NCI-H2107 treated with DMSO at 0.1 percent for 48 hours (cell line): Measurements from ENCODE around the gene C20orf141.
"Not testable (repeated sequence)": the region's sequence is repeated elsewhere in the genome, so short reads cannot be mapped to it uniquely, and the experiment has no call there.

Experiments
- DNase-seq: peaks from one replicate; lab custom pipeline; 2025; ENCODE audit not compliant: unreplicated experiment; lab: John Stamatoyannopoulos, UW

C20orf141 gene

DNA sequence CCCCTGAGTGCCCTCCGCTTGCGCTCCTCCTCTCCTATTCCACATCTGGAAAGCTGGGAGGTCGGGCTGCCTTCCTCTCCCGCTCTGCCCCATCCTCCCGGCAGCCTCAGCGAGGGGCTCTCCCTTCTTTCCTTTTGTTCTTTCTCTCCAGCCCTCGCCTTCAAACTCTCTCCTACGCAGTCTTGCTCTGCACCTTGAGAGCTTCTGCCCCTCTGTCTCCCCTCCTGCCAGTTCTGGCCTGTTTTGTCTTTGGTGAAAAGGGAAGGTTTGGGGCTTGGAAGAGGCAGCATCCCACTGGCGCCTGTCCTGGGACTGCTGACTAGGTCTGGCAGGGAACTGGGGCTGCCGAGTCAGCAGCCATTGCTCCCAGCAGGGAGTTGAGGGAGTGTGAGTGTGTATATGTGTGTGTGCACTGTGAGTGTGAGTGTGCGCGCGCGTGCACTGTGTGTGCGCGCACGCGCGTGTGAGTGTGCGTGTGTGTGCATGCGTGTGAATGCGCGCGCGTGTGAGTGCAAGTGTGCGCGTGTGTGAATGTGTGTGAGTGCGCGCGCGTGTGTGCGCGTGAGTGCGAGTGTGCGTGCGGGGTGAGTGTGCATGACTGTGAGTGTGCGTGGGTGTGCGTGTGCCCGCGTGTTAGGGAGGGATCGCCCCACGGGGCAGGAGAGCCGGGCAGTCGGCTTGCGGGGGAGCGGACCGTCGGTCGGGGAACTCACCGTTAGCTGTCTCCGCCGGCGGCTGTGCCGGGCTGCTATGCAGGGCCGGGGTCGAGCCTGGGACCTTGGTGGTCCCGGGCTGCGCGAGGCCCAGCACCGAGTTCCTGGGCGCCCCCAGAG lies 14.9 kb upstream of the C20orf141 start:
- DNase-seq: no peak

DNA sequence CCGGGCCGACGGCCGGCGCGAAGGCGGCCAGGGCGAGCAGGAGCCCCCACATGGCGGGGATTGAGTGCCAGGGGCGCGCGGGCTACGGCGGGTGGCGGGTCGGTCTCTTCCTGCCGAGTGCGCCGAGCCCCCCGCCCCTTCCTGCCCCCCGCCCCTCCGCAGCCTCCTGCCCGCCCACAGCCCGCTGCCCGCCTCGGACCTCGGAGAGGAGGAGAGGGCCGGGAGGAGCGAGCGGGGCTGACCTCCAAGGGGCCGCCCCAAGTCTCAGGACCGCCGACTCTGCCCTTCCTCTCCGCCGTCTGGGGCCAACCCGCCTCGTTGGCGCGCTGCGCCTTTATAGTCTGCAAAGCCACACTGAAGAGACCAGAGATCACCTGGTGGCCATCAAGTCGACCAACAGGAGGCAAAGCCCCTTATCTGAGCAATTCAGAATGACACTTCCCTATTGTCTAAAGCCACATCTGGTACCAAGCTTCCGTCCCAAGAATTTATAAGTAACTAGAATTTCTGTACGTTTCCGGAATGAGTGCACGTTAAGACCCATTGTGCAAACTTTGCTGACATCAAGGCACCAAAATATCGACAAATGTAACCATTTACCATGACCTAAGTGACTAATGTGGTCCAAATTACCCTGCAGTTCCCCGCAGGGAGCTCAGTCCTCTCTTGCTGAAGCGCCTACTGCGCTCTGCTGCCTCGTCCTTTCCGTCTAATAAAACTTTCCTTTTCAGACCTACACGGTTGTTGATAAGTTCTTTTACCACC lies 14.1 kb upstream of the C20orf141 start, which contains the start of gene CPXM1:
Gene CPXM1 (minus strand): TSS at position 107 of the 765 bp plus-strand sequence. CDS start 55 bp downstream, at position 52.
- DNase-seq: no peak

DNA sequence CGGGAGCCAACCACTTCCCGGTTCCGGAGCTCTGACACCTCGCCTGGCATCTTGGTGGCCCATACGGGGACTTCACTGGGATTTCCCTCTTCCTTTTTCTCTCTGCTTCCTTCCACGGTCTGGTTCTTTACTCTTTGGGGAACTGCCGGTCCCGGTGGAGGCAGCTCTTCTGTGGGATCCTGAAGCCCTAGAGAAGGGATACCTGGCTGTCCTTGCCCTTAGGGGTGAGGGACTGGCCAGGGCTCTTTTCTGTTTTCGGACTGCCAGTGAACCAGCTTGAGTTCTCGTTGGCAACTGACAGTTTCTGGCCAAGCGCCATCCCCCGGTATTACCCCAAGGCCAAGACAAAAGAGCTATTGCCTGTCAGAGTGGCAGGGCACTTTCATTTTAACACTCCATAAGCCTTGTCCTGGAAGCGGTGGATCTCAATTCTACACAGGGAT lies 13.5 kb upstream of the C20orf141 start:
- DNase-seq: no peak

DNA sequence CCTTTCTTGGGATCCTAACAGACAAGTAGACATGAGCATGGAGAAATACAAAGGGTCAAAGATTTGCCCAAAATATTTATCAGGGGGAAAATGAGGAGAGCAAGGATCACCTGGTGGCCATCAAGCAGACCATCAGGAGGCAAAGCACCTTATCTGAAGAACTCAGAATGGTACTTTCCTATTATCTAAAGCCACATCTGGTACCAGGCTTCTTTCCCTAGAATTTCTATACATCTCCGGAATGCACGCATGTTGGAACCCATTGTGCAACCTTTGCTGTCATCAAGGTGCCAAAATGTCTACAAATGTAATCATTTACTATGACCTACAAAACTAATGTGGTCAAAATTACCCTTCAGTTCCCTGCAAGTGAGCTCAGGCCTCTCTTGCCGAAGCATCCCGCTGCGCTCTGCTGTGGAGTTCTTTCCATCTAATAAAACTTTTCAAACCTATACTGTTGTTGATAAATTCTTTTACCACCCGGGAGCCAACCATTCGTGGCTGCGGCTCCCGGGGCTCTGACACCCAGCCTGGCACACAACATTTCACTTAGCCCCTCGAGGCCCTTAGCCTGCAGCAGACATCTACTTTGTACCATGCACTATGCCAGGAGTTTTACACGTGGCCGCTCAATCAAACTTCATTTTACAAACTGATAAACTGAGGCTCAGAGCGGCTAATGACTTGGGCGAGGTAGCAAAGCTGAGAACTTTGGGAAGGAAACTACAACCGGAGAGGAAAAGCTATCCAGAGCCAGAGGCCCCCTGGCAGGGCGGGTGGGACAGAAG lies 10.6 kb upstream of the C20orf141 start:
- no peak for DNase-seq

DNA sequence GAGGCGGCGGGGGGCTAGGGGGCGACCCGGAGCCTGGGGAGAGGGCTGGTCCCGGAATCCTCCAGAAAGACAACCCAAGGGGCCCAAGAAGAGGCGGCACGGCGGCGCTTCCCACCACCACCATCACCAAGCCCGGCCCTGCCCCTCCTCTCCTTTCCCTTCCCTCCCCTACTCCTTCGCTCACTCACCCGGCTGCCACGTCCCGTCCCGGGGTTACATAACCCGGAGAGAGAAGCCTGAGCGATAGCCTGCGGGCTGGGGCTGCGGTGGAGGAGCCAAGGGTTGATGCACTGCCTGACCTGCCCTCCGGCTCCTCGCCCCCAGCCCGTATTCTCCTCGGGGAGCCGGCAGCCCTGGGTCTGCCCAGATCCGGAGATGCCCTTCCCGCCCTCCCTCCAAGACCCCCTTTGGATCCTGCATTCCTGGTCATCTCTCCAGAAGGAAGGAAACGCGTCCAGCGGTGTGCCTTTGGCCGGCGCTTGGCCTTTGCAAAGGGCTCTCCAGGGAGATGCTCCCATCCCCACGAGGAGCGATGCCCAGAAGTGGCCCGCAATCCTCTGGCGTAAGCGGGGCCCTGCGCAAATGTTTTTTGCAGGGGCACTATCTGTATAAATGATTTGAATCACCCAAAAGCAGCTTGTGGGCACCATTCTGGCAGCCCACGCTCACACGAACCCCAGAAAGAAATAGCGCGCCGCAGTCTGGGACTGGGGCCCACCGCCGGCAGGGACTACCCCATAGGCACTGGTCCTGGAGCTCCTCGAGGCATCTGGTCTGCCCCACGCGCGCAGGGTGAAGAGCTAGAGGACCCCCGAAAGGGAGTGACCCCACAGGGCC lies 9.7 kb upstream of the C20orf141 start:
- no peak for DNase-seq

DNA sequence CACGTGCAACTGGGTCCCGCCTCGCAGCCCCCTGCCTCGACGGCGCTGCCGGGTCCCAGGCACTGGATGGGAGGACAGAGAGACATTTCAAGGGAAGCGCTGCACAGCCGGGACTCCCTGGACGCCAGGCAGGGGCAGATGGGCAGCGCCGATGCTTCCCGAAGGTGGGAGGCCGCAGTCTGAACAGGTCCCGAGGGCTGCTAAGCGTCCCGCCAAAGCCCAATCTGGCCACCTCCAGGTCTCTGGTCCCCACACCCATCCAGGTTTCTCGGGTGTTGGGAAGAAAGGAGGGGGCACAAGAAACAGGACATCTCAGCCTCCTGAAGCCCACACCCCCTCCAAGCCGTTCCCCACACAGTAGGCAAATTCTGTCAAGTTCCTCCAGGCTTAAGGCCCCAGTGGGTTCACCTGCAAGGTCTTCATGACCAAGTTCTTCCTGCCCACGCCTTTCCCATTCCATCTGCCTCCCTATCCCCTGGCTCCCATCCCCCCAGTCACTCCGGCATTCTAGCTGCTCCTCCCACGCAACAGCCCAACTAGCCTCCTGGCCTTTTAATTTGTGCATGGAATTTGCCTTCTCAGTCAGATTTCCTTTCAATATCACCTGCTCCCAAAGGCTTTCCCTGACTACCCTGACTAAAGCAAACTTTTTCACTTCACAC lies 9.0 kb upstream of the C20orf141 start:
- DNase-seq: no peak

DNA sequence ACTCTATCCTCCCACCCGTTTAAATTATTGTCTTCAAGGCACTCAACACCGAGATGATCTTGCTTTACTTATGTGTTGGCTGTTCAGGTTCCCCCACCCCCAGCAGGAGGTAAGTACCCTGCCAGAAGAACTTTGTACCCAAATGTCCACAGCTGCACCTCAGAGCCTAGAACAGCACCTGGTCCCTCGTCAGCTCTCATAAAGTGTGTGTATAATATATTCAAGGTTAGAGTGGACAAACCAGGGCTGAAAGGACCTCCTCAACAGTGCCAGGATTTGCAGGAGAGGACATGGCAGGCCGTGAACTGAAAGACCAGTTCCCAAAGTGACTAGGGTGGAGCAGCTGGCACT lies 8.5 kb upstream of the C20orf141 start:
- no peak for DNase-seq

DNA sequence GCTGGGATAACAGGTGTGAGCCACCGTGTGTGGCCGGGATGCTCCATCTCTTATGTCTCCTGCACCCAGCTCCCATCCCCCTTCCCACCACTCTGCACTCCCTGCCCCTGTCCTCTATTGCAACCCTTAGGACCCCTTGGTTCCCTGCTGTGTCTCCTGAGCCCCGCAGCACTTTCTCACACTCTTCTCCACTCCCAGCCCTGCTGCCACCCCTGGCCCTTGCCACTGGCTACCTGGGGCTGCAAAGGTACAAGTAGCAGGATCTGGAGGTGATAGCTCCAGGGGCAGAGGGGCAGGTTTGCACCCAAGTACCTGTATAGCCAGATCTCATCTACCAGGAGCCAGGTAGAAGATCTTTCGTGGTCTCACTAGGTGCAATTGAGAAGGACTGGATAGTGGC lies 7.8 kb upstream of the C20orf141 start:
- no peak for DNase-seq

DNA sequence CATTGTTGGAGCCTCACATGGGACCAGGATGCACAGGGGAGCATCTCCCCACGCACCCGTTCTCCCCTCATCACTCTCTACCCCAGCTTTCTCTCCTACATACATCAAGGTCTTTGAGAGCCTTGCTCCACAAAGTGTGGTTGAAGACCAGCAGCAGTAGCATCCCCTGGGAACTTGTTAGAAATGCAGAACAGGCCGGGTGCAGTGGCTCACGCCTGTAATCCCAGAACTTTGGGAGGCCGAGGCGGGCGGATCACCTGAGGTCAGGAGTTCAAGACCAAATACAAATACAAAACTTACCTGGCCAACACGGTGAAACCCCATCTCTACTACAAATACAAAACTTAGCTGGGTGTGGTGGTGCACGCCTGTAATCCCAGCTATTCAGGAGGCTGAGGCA lies 6.9 kb upstream of the C20orf141 start:
- DNase-seq: not testable (repeated sequence)

DNA sequence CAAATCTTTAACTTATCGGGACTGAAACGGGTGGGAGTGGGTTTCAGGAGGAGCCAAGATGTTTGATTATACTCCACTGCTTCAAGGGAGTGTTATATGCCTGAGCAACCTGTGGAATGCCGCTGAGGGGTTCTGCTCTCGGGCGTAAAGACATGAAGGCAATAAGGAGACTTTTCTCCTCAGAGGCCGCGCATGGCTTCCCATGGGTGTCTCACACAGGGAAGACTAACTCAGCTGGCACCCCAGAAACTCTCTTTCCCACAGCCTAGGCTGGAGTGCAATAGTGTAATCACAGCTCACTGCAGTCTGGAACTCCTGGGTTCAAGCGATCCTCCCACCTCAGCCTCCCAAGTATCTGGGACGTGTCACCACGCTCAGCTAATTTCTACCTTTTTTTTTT lies 5.1 kb upstream of the C20orf141 start:
- DNase-seq: no peak

DNA sequence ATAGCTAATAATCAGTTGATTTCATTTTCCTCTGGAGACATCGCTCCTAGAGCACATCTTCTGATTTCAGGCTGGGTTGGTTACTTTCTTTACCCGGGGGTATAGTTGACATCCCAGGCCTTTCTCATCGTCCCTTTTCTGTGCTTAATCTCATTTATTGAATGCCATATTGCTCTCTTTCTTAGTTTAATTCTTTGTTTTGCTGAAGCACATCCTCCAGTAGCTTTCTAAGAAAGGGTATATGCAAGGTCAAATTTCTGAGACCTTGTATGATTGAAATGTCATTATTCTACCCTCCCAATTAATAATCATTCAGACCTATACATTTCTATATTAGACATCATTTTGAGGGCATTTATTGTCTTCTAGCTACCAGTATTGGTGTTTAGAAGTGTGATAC lies 2.6 kb upstream of the C20orf141 start:
- DNase-seq: no peak

DNA sequence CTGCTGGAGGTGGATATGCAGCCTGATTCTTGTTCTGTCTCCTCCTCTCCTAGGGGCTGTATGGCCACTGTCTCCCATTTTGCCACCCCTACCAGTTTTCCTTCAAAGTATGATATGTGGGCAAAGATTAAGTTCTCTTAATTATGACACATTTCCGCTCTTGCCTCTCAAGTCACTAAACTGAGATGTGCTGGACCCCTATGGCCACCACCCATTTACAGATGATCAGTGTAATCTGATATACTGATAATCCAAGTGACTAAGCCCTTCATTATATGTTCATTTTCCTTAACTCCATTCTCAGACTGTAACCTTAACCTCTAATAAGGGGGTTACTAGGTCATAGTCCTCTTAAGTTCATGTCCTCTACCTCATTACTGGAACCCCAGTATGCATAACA lies 711 bp upstream of the C20orf141 start:
- DNase-seq: no peak

DNA sequence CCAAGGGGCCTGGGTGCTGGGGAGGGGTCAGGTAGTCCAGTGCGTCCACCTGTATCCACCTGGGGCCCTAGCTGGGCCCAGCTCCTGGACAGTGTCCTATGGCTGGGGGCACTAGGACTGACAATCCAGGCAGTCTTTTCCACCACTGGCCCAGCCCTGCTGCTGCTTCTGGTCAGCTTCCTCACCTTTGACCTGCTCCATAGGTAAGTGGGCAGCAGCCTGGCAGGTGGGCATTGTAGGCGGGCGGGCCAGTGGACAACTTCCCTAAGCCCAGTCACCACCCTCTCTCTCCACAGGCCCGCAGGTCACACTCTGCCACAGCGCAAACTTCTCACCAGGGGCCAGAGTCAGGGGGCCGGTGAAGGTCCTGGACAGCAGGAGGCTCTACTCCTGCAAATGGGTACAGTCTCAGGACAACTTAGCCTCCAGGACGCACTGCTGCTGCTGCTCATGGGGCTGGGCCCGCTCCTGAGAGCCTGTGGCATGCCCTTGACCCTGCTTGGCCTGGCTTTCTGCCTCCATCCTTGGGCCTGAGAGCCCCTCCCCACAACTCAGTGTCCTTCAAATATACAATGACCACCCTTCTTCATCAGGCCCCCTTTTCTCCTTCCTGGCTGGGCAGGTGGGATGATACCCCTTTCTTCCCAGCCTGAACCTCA lies 584 bp downstream of the C20orf141 start:
- no peak for DNase-seq

DNA sequence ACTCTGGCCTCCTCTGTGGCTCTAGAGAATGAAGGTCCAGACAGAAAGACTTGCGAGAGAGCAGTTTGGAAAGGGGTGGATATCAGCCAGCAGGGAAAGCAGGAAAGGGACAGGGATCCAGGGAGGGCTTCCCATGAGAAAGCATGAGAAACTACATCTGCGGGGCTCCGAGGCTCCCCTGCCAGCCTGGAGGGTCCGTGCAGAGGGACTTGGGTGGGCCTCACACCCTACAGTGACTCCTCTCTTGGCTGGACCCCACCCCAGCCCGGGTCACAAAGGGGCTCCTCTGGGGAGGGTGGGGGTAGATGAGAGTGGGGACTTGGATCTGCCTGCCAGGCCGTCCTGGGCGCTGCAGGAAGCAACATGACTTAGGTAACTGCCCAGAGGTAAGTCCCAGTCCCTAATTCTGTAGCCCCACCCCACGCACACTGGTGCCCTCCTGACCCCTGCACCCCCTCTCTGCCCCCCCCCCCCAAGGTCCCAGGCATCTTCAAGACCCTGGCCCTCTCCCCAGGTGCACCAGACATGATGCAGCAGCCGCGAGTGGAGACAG lies 1.3 kb downstream of the C20orf141 start, which contains the start of gene TMEM239:
Gene TMEM239 (plus strand): TSS at position 335 of the 553 bp plus-strand sequence. CDS start 191 bp downstream, at position 526.
- DNase-seq: no peak

DNA sequence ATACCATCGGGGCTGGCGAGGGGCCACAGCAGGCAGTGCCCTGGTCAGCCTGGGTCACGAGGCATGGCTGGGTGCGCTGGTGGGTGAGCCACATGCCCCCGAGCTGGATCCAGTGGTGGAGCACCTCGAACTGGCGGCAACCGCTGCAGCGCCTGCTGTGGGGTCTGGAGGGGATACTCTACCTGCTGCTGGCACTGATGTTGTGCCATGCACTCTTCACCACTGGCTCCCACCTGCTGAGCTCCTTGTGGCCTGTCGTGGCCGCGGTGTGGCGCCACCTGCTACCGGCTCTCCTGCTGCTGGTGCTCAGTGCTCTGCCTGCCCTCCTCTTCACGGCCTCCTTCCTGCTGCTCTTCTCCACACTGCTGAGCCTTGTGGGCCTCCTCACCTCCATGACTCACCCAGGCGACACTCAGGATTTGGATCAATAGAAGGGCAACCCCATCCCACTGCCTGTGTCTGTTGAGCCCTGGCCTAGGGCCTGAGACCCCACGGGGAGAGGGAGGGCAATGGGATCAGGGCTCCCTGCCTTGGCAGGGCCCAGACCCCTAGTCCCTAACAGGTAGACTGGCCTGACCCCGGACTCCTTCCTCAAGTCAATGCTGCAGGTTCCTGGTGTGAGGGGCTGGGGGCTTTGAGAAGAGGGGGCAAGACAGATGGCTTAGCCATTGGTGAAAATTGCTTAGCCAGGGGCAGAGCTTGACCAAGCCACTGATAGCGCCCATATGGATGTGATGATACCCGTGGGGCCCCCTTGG lies 2.0 kb downstream of the C20orf141 start:
- DNase-seq: no peak

DNA sequence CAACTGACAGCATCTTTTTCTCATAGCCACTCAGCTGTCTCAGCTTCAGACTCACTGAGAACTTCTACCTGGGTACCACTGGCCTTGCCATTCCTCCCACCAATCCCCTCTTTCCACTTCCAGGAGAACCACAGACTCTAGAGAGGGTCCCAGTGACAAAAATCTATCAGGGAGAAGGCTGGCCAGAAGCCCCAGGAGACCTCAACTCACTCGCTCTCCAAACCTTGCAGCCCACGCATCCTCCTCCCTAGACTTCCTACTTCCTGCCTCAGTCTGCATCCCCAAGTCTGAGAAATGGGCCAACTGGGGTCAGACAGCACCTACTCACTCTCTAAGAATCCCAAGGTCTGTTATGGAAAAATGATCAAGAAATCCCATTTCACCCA lies 2.5 kb downstream of the C20orf141 start:
- DNase-seq: no peak

DNA sequence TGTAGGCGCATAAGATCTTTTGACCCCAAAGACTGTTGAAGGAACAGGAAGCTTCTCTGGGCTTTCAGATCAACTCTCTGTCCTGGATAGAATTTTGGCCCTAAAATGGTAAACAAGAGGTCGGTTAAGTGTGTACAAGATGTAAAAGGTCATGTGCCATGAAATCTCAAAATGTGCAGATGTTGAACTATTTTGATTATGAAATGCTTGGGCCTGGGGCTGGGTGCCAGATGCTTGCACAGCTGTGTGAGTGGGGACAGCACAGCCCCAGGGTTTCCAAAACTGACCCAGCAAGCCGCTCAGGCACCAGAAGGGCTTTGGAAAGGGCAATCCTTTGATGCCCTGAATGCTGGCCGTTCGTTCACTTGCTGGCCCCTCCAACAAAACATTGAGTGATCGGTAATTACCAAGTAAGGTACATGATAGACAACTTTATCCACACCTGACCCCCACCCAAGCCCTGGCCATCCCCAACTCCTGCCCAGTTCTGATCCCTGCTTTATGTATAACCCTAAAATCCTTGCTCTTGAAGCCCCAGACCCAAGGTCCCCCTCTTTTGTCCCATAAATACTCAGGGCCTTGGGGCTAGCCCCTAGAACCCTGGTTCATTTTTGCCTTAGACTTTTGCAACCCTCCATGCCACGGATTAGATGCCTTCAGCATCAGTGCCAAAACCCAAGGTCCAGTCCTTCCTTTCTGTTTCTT lies 3.3 kb downstream of the C20orf141 start:
- DNase-seq: no peak
